ENCODE data around the gene GPX6.

The GPX6 gene

GRCh38 chr6:28501259-28501658, 14.3 kb downstream of the GPX6 start:
- no peak for TF ChIP-seq ZNF274 (IDR thresholded peaks at IDR 0.05; ENCODE audit: low read depth, low read length)
- H3K4me3 ChIP-seq (ENCODE audit: low read length): no peak overlapping the region

GRCh38 chr6:28497893-28498292, 17.7 kb downstream of the GPX6 start:
- TF ChIP-seq ZNF274 (IDR thresholded peaks at IDR 0.05; ENCODE audit: low read depth, low read length): no peak
- H3K4me3 ChIP-seq (ENCODE audit: low read length): no peak overlapping the region

GRCh38 chr6:28497306-28497705, 18.3 kb downstream of the GPX6 start:
- no peak for TF ChIP-seq ZNF274 (IDR thresholded peaks at IDR 0.05; ENCODE audit: low read depth, low read length)

DNA sequence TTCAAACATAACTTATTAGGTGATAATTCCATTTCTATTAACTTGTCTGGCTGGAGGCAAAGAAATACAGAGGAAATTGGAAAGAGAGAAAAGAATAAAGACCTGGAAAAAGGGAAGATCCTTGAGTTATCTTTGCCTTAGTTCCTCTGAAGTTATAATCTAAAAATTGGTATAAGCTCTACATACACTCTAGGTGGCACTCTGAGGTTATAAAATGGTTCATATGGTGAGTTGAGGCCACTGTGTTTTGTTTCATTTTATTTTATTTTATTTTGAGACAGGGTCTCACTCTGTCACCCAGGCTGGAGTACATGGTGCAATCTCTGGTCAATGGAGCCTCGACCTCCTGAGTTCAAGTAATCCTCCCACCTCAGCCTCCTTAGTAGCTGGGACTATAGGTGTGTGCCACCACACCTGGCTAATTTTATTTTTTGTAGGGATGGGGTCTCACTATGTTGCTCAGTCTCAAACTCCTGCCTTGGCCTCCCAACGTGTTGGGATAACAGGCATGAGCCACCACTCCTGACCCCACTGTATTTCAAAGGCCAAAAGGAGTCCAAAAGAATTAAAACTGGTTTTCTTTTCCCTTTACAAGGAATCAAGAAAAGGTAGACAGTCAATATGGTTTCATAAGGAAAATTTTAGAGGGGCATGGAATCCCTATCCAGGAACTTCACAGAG, 19.4 kb downstream of the GPX6 start:
- TF ChIP-seq ZNF274 (IDR thresholded peaks at IDR 0.05; ENCODE audit: low read depth, low read length): no peak
- H3K4me3 ChIP-seq (ENCODE audit: low read length): no peak overlapping the region

More at GRCh38 chr6:28497306-28497705, 18.3 kb downstream of the GPX6 start:
- H3K4me3 ChIP-seq (ENCODE audit: low read length): no peak overlapping the region

DNA sequence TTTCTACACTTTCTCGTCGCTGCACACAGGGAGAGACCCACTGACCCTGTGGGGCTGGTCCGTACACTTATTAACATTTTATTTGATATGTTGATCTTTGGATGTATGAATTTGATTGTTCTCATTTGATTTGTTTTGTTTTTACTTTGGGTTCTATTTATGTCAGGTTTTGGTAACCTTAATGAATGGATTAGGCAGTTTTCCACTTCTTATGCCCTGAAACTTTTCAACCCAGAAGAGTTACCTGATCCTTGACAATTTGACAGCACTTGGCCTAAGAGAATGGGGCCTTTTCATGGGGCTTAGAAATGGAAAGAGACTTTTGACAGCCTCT, 23.6 kb downstream of the GPX6 start:
- TF ChIP-seq ZNF274 (IDR thresholded peaks at IDR 0.05; ENCODE audit: low read depth, low read length): no peak
- H3K4me3 ChIP-seq (ENCODE audit: low read length): no peak overlapping the region

- TF ChIP-seq ZNF274 (IDR thresholded peaks at IDR 0.05; ENCODE audit: low read depth, low read length): no peak
- H3K4me3 ChIP-seq (ENCODE audit: low read length): peak overlapping the region; percentile 30; the same call in 1 of the 2 replicates
Observed at GRCh38 chr6:28490205-28490890, 25.2 kb downstream of the GPX6 start.

- peak overlapping the region; percentile 30 for H3K4me3 ChIP-seq (ENCODE audit: low read length)
- TF ChIP-seq ZNF274 (IDR thresholded peaks at IDR 0.05; ENCODE audit: low read depth, low read length): no peak
Observed at GRCh38 chr6:28489366-28490204, 26.0 kb downstream of the GPX6 start.

GRCh38 chr6:28488916-28489365, 26.7 kb downstream of the GPX6 start:
- TF ChIP-seq ZNF274 (IDR thresholded peaks at IDR 0.05; ENCODE audit: low read depth, low read length): no peak
- H3K4me3 ChIP-seq (ENCODE audit: low read length): peak overlapping the region; percentile 30

DNA sequence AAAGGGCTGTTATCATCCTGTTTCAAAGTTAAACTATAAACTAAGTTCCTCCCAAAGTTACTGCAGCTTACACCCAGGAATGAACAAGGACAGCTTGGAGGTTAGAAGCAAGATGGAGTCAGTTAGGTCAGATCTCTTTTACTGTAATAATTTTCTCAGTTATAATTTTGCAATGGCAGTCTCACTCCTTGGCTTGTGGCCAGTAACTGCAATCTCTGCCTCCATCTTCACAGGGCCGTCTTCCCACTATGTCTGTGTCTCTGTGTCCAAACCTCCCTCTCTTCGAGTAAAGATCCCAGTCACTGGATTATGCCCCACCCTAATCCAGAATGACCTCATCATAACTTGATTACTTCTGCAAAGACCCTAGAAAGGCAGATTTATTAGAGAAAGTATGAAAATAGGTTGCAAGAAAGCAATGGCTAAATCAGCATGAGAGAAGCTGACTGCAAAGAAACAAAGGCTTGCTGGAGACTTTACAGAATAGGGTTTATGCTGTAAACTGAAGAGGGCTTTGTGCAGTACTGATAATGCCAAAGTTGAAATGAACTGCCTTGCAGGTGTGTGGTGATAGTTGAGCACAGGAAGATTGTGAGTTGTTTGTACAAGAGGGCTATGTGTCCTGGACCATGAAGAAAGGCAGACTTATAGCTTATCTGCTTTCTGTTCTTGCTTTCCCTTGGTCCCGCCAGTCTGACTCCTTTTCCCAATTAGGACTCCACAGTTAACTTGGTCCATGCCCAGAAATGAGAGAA, 28.4 kb downstream of the GPX6 start:
- no peak for TF ChIP-seq ZNF274 (IDR thresholded peaks at IDR 0.05; ENCODE audit: low read depth, low read length)
- H3K4me3 ChIP-seq (ENCODE audit: low read length): no peak overlapping the region

GRCh38 chr6:28486533-28486932, 29.1 kb downstream of the GPX6 start:
- H3K4me3 ChIP-seq (ENCODE audit: low read length): no peak overlapping the region
- TF ChIP-seq ZNF274 (IDR thresholded peaks at IDR 0.05; ENCODE audit: low read depth, low read length): no peak

DNA sequence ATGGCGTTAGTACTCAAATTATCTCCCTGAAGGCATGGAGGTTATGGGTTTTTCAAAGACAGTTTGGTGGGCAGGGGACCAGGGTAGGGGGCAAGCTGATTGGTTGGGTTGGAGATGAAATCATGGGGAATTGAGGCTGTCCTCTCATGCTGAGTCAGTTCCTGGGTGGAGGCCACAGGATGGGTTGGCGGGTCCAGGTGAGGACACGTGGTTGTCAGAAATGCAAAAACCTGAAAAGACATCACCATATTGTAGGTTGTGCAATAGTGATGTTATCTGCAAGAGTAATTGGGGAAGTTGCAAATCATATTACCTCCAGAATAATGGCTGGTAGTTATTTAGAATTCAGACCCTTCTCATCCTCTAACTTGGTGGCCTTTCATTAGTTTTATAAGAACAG, 30.1 kb downstream of the GPX6 start:
- no peak overlapping the region for H3K4me3 ChIP-seq (ENCODE audit: low read length)
- TF ChIP-seq ZNF274 (IDR thresholded peaks at IDR 0.05; ENCODE audit: low read depth, low read length): no peak

DNA sequence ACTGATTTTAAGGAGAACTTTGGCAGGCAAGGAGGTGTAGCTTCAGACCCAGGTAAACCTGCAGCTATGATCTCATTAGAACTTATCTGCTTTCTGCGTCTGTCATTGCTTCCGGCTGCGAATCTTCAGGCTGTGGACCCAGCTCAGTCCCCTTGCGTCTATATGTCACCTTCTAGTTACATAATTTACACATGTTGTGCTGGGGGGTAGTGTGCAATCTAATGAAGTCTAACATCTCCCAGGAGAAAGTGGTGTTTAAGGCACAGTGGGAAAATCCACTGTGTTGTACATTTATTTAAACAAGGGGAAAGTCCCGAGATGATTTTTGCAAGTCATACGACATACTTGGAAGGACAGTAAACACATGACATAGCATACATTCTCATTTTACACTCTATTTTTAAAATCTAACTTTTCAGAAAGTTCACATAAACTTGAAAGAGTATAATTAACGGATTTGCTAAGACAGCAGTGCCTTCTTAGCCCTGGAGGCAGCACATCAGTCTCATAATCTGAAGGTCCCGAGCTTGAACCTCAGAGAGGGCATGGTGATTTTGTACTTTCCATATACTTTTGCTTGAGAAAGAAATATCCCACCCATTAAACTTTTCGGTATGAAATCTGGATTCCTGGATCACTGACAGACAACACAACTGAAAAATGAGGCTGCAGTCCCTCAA, 35.2 kb downstream of the GPX6 start:
- H3K4me3 ChIP-seq (ENCODE audit: low read length): no peak overlapping the region
- no peak for TF ChIP-seq ZNF274 (IDR thresholded peaks at IDR 0.05; ENCODE audit: low read depth, low read length)

DNA sequence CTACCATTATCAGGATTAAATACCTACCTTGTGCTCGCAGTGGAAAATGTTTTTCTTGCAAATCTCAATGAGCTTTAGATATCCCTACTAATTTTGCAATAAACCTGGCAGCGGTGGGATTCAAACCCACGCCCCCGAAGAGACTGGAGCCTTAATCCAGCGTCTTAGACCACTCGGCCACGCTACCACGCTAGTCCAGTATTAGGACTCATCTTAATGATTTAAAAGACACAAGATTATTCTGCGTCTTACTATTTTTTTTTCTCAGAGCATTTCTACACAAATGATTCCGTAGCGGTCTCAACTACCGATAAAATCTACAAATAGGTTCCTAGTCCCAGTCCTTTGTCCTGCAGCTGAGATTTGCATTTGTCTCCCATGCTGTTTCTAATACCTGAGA, 37.1 kb downstream of the GPX6 start:
- H3K4me3 ChIP-seq (ENCODE audit: low read length): peak overlapping the region; percentile 8; the same call in 1 of the 2 replicates
- TF ChIP-seq ZNF274 (IDR thresholded peaks at IDR 0.05; ENCODE audit: low read depth, low read length): no peak

Data from GM08714 (cell line).